WERI-Rb-1 (cell line): ENCODE measurements around the gene SCAF1.
"Not testable (repeated sequence)": the region's sequence is repeated elsewhere in the genome, so short reads cannot be mapped to it uniquely, and the experiment has no call there.

Experiments used
- DNase-seq: peaks from one replicate; pipeline ENCODE4 v3.0.0-alpha.2; 2020
- H3K27ac ChIP-seq: fragments of 250-450 bp; sonication (Bioruptor Pico); 2 replicates; pipeline ENCODE4 v1.5.1; 2020; ENCODE audit warnings: mild to moderate bottlenecking, moderate library complexity
- H3K27me3 ChIP-seq: fragments of 250-450 bp; sonication (Bioruptor Pico); 2 replicates; pipeline ENCODE4 v1.5.1; 2021; ENCODE audit warnings: mild to moderate bottlenecking, low read depth, moderate library complexity; ENCODE audit not compliant: insufficient read depth, severe bottlenecking
- H3K36me3 ChIP-seq: fragments of 250-450 bp; sonication (Bioruptor Pico); 2 replicates; pipeline ENCODE4 v1.5.1; 2020; ENCODE audit warnings: mild to moderate bottlenecking, moderate library complexity
- H3K4me3 ChIP-seq: 2 replicates; pipeline ENCODE4 v1.5.1; 2011; ENCODE audit warnings: low read depth, mild to moderate bottlenecking, control low read depth, low read length
- H3K9me3 ChIP-seq: fragments of 250-450 bp; sonication (Bioruptor Pico); 2 replicates; pipeline ENCODE4 v1.5.1; 2021; ENCODE audit warnings: mild to moderate bottlenecking, moderate library complexity; ENCODE audit not compliant: severe bottlenecking
- TF ChIP-seq, protein P1 (sequence below): IDR thresholded peaks from 2 replicates; pipeline ENCODE4 v1.5.1; 2011; ENCODE audit warnings: low read depth, mild to moderate bottlenecking, control low read depth, inconsistent platforms, low read length

The SCAF1 gene

GRCh38 chr19:49613374-49613773 lies 28.6 kb upstream of the SCAF1 start:
- H3K9me3 ChIP-seq, result no peaks in the 10 kb centered on the region
- H3K27me3 ChIP-seq, result no peaks in the 10 kb centered on the region
- no peak overlapping the region for H3K27ac ChIP-seq
- TF ChIP-seq, protein P1, sequence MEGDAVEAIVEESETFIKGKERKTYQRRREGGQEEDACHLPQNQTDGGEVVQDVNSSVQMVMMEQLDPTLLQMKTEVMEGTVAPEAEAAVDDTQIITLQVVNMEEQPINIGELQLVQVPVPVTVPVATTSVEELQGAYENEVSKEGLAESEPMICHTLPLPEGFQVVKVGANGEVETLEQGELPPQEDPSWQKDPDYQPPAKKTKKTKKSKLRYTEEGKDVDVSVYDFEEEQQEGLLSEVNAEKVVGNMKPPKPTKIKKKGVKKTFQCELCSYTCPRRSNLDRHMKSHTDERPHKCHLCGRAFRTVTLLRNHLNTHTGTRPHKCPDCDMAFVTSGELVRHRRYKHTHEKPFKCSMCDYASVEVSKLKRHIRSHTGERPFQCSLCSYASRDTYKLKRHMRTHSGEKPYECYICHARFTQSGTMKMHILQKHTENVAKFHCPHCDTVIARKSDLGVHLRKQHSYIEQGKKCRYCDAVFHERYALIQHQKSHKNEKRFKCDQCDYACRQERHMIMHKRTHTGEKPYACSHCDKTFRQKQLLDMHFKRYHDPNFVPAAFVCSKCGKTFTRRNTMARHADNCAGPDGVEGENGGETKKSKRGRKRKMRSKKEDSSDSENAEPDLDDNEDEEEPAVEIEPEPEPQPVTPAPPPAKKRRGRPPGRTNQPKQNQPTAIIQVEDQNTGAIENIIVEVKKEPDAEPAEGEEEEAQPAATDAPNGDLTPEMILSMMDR, result no peak
- peaks cover 75% of the 10 kb centered on the region for H3K36me3 ChIP-seq
- no peak overlapping the region for H3K4me3 ChIP-seq
- no peak for DNase-seq

DNA sequence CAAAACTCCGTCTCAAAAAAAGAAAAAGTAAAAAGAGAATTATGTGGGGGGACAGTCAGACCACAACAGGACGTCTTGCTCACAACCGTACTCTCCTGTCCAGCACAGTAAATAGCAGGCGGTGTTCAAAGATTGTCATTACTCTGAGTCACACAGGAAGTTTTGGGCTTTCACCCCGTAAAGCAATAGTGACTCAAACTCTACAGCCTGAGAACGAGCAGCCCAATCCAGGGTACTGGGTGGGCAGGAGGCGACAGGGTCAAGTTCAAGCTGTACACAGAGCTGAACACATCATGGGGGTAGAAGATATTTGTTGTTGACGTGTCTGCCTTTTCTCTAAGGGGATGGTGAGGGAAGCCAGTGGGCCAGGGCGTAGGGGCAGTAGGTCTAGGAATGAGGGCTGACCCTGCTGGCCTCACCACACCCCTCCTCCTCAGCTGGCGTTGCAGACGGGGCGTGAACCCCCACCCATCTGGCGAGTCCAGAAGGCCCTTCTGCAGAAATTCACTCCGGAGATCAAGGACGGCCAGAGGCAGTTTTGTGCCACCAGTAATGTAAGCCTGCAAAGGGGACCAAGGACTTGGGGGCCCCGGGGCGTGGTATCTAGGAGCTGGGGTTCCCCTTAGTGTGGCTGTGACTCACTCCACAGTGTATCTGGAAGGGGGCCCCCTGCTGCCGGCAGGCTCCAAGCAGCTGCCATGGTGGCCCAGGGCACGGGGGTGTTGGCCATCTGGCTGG lies 27.7 kb upstream of the SCAF1 start:
- peaks cover 73% of the 10 kb centered on the region for H3K36me3 ChIP-seq
- H3K27me3 ChIP-seq, result no peaks in the 10 kb centered on the region
- peak overlapping the region; percentile 2 for H3K27ac ChIP-seq
- H3K9me3 ChIP-seq, result no peaks in the 10 kb centered on the region
- TF ChIP-seq, protein P1, result no peak
- no peak overlapping the region for H3K4me3 ChIP-seq
- DNase-seq, result no peak

DNA sequence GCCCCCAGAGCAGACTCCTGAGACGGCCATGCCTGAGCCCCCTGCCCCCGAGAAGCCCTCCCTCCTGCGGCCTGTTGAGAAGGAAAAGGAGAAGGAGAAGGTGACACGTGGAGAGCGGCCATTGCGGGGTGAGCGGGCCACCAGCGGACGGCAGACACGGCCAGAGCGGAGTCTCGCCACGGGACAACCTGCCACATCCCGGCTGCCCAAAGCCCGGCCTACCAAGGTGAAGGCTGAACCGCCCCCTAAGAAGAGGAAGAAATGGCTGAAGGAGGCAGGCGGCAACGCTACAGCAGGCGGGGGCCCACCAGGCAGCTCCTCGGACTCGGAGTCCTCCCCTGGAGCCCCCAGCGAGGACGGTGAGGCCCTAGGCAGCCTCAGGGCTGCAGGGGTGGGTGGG lies 26.1 kb upstream of the SCAF1 start:
- TF ChIP-seq, protein P1, result no peak
- Histone ChIP-seq H3K36me3 (peaks cover 68% of the 10 kb centered on the region), H3K4me3 (no peak overlapping the region), H3K9me3 (no peaks in the 10 kb centered on the region), H3K27ac (no peak overlapping the region), H3K27me3 (no peaks in the 10 kb centered on the region)
- DNase-seq, result no peak

DNA sequence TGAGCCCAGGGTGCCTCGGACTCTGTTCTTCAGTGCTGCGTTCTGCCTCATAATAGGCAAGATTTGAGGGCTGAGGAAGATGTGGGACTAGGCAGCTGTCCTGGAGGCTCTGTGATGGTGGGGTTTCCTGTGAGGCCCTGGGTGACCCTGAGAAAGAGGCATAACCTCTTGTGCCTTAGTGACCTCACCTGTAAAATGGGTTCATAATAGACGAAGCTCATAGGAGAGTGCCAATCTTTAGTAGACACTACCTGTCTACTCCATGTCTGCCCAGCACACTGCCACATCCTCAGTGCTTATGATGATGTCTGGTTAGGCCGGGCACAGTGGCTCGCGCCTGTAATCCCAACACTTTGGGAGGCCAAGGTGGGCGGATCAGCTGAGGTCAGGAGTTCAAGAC lies 25.5 kb upstream of the SCAF1 start:
- Histone ChIP-seq H3K27ac (no peak overlapping the region), H3K27me3 (no peaks in the 10 kb centered on the region), H3K9me3 (no peaks in the 10 kb centered on the region), H3K4me3 (no peak overlapping the region), H3K36me3 (peaks cover 65% of the 10 kb centered on the region)
- DNase-seq, result no peak
- TF ChIP-seq, protein P1, result no peak

DNA sequence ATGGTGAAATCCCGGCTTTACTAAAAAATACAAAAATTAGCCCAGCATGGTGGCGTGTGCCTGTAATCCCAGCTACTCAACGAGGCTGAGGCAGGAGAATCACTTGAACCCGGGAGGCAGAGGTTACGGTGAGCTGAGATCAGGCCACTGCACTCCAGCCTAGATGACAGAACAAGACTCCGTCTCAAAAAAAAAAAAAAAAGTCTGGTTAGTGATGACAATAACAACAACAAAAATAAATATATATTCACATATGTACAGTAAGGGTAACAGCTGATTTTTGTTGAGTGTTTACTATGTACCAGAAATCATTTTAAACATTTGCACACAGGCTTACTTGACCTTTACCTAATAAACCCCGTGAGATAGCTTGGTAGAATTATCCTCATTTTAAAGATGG lies 25.1 kb upstream of the SCAF1 start:
- no peak overlapping the region for H3K27ac ChIP-seq
- TF ChIP-seq, protein P1, result no peak
- H3K36me3 ChIP-seq, result peaks cover 69% of the 10 kb centered on the region
- no peaks in the 10 kb centered on the region for H3K27me3 ChIP-seq
- no peak for DNase-seq
- H3K9me3 ChIP-seq, result no peaks in the 10 kb centered on the region
- H3K4me3 ChIP-seq, result no peak overlapping the region

- not testable (repeated sequence) for H3K4me3 ChIP-seq, H3K27me3 ChIP-seq, H3K27ac ChIP-seq, DNase-seq, H3K9me3 ChIP-seq
- H3K36me3 ChIP-seq, result peaks cover 69% of the 10 kb centered on the region
Observed at GRCh38 chr19:49617860-49618259, 24.1 kb upstream of the SCAF1 start.
